IMR-90 (cell line): Measurements from ENCODE around the gene MLH1. TPM values are rescaled to one million over a fixed set of nuclear protein-coding genes. Genes with fewer than 3 reads are reported as not detected.

Source experiments
- ATAC-seq: fragments of 200-7000 bp; cut with Tn5 transposase; 2 replicates; pipeline ENCODE4 v1.9.1; 2020; ENCODE audit warnings: low read depth, mild to moderate bottlenecking, moderate library complexity
- BruUV-seq: library from RNA; stranded (reverse); fragments of 400-500 nt; replicated peaks from 2 replicates; lab custom pipeline; 2021; lab: Mats Ljungman, UMichigan
- CTCF ChIA-PET: fragments of 300-600 bp; formaldehyde crosslinking; extraction: SDS; loops from one replicate; lab custom pipeline; 2021; ENCODE audit warnings: antibody characterized with exemption; lab: Yijun Ruan, JAX
- POLR2A ChIA-PET: fragments of 300-600 bp; sonication (Branson Sonifier 250); formaldehyde crosslinking; loops from one replicate; lab custom pipeline; 2022; ENCODE audit warnings: antibody characterized with exemption; ENCODE audit not compliant: unreplicated experiment; lab: Charles Lee
- DNase-seq: peaks from one replicate; pipeline ENCODE4 v3.0.0; 2013
- H2AFZ ChIP-seq: replicated peaks from 2 replicates; pipeline ENCODE3; 2013; ENCODE audit warnings: low read length, mild to moderate bottlenecking; ENCODE audit not compliant: poor library complexity
- H2AK5ac ChIP-seq: 2 replicates; pipeline ENCODE4 v1.6.1; 2013; ENCODE audit warnings: low read depth, low read length, inconsistent platforms
- H2AK9ac ChIP-seq: replicated peaks from 2 replicates; pipeline ENCODE3; 2013; ENCODE audit warnings: mild to moderate bottlenecking, low read depth, low read length, moderate library complexity; ENCODE audit not compliant: poor library complexity
- H2BK120ac ChIP-seq: 2 replicates; pipeline ENCODE4 v1.6.1; 2013; ENCODE audit warnings: low read depth, low read length, inconsistent platforms
- H2BK15ac ChIP-seq: 3 replicates; pipeline ENCODE4 v1.6.1; 2013; ENCODE audit warnings: low read depth, low read length, inconsistent platforms
- H2BK20ac ChIP-seq: 2 replicates; pipeline ENCODE4 v1.6.1; 2013; ENCODE audit warnings: low read depth, mild to moderate bottlenecking, inconsistent platforms, low read length, moderate library complexity
- H2BK5ac ChIP-seq: 2 replicates; pipeline ENCODE4 v1.6.1; 2013; ENCODE audit warnings: mild to moderate bottlenecking, low read depth, low read length, inconsistent platforms; ENCODE audit not compliant: poor library complexity, severe bottlenecking
- H3K14ac ChIP-seq: replicated peaks from 2 replicates; pipeline ENCODE4 v1.6.1; 2013; ENCODE audit warnings: low read depth, low read length, inconsistent platforms
- H3K18ac ChIP-seq: 2 replicates; pipeline ENCODE4 v1.6.1; 2013; ENCODE audit warnings: low read depth, low read length, control low read depth
- H3K23ac ChIP-seq: 2 replicates; pipeline ENCODE4 v1.6.1; 2013; ENCODE audit warnings: low read depth, low read length, inconsistent platforms
- H3K27ac ChIP-seq: 2 replicates; pipeline ENCODE4 v1.5.1; 2013; ENCODE audit warnings: mild to moderate bottlenecking, control low read depth, low read length; ENCODE audit not compliant: insufficient read depth
- H3K27me3 ChIP-seq: 2 replicates; pipeline ENCODE4 v1.6.1; 2013; ENCODE audit warnings: low read length; ENCODE audit not compliant: control insufficient read depth, insufficient read depth
- H3K36me3 ChIP-seq: 2 replicates; pipeline ENCODE4 v1.6.1; 2013; ENCODE audit warnings: low read length, mixed read lengths; ENCODE audit not compliant: control insufficient read depth, insufficient read depth
- H3K4ac ChIP-seq: 2 replicates; pipeline ENCODE4 v1.6.1; 2013; ENCODE audit warnings: low read depth, low read length, inconsistent platforms
- H3K4me1 ChIP-seq: 2 replicates; pipeline ENCODE4 v1.6.1; 2013; ENCODE audit warnings: low read length, mixed read lengths; ENCODE audit not compliant: control insufficient read depth, insufficient read depth
- H3K4me2 ChIP-seq: 2 replicates; pipeline ENCODE4 v1.6.1; 2013; ENCODE audit warnings: low read depth, mild to moderate bottlenecking, control low read depth, low read length, moderate library complexity
- H3K4me3 ChIP-seq: 2 replicates; pipeline ENCODE4 v1.5.1; 2013; ENCODE audit warnings: low read depth, mild to moderate bottlenecking, control low read depth, low read length, moderate library complexity; ENCODE audit not compliant: insufficient read depth
- H3K56ac ChIP-seq: 2 replicates; pipeline ENCODE4 v1.6.1; 2013; ENCODE audit warnings: low read length, inconsistent platforms; ENCODE audit not compliant: insufficient read depth; ENCODE audit errors: extremely low read depth
- H3K79me1 ChIP-seq, 2 experiments: 2 replicates each; pipeline ENCODE4 v1.6.1; 2013; ENCODE audit warnings: low read length in 2 of 2, inconsistent platforms in 1 of 2, low read depth in 1 of 2
- H3K9ac ChIP-seq: 2 replicates; pipeline ENCODE4 v1.6.1; 2013; ENCODE audit warnings: low read depth, low read length, control low read depth
- H3K9me1 ChIP-seq: 2 replicates; pipeline ENCODE4 v1.6.1; 2013; ENCODE audit warnings: low read length, inconsistent platforms; ENCODE audit not compliant: insufficient read depth
- H3K9me3 ChIP-seq: 2 replicates; pipeline ENCODE4 v1.6.1; 2013; ENCODE audit warnings: low read length; ENCODE audit not compliant: control insufficient read depth, insufficient read depth
- H4K20me1 ChIP-seq: 2 replicates; pipeline ENCODE4 v1.6.1; 2013; ENCODE audit warnings: low read length, inconsistent platforms; ENCODE audit not compliant: insufficient read depth
- H4K5ac ChIP-seq: 2 replicates; pipeline ENCODE4 v1.6.1; 2013; ENCODE audit warnings: mild to moderate bottlenecking, low read depth, low read length, control low read depth
- H4K8ac ChIP-seq, 2 experiments: 2 replicates each; pipeline ENCODE4 v1.6.1; 2013; ENCODE audit warnings: low read depth in 2 of 2, low read length in 2 of 2, control low read depth in 1 of 2, inconsistent platforms in 1 of 2
- H4K91ac ChIP-seq: 2 replicates; pipeline ENCODE4 v1.6.1; 2013; ENCODE audit warnings: low read depth, low read length, inconsistent platforms; ENCODE audit not compliant: insufficient read depth
- BHLHE40 ChIP-seq: fragments of 150-350 bp; IDR thresholded peaks from 2 replicates; pipeline ENCODE4 v1.6.1; 2016; ENCODE audit warnings: mild to moderate bottlenecking, low read depth, low read length
- CEBPB ChIP-seq: IDR thresholded peaks from 2 replicates; pipeline ENCODE4 v1.6.1; 2012; ENCODE audit warnings: low read depth, low read length, improper control_type of control experiment
- CHD1 ChIP-seq: IDR thresholded peaks from 2 replicates; pipeline ENCODE4 v1.6.1; 2012; ENCODE audit warnings: low read depth, low read length, improper control_type of control experiment
- FOS ChIP-seq: fragments of 150-350 bp; IDR thresholded peaks from 2 replicates; pipeline ENCODE4 v1.6.1; 2016; ENCODE audit warnings: low read depth, low read length
- MAFK ChIP-seq: IDR thresholded peaks from 2 replicates; pipeline ENCODE4 v1.6.1; 2012; ENCODE audit warnings: low read depth, low read length, improper control_type of control experiment
- MAZ ChIP-seq: IDR thresholded peaks from 2 replicates; pipeline ENCODE4 v1.6.1; 2012; ENCODE audit warnings: low read depth, mild to moderate bottlenecking, low read length, improper control_type of control experiment, moderate library complexity, borderline replicate concordance
- MXI1 ChIP-seq: IDR thresholded peaks from 2 replicates; pipeline ENCODE4 v1.6.1; 2012; ENCODE audit warnings: low read depth, mild to moderate bottlenecking, low read length, moderate library complexity, borderline replicate concordance
- NFE2L2 ChIP-seq: fragments of 150-350 bp; IDR thresholded peaks from 2 replicates; pipeline ENCODE4 v1.6.1; 2016; ENCODE audit warnings: low read depth, mild to moderate bottlenecking, low read length
- POLR2A ChIP-seq: IDR thresholded peaks from 2 replicates; pipeline ENCODE4 v1.6.1; 2012; ENCODE audit warnings: mild to moderate bottlenecking, low read depth, low read length
- RAD21 ChIP-seq: IDR thresholded peaks from 2 replicates; pipeline ENCODE4 v1.6.1; 2012; ENCODE audit warnings: low read length, improper control_type of control experiment
- RCOR1 ChIP-seq: IDR thresholded peaks from 2 replicates; pipeline ENCODE4 v1.6.1; 2012; ENCODE audit warnings: mild to moderate bottlenecking, low read length, improper control_type of control experiment; ENCODE audit not compliant: insufficient replicate concordance
- RFX5 ChIP-seq: IDR thresholded peaks from 2 replicates; pipeline ENCODE4 v1.8.0; 2012; ENCODE audit warnings: low read depth, mild to moderate bottlenecking, low read length, moderate library complexity
- SMC3 ChIP-seq: fragments of 150-350 bp; IDR thresholded peaks from 2 replicates; pipeline ENCODE4 v1.6.1; 2016; ENCODE audit warnings: low read depth, mild to moderate bottlenecking, antibody characterized with exemption, low read length, moderate library complexity
- WGBS, 2 experiments: methylation state at CpG; one replicate each; pipeline versions ENCODE4 v1.1.5 to v1.1.7; 2013; ENCODE audit warnings: missing lambda C conversion rate in 2 of 2; ENCODE audit not compliant: insufficient read length in 1 of 2; ENCODE audit errors: extremely low coverage in 2 of 2; 5-methylcytosine and 5-hydroxymethylcytosine counted together
- dilution Hi-C: fragments of 300-500 bp; cut with HindIII; formaldehyde crosslinking; loops from one replicate; pipeline ENCODE4 v1.14.3; 2018; ENCODE audit warnings: low sequenced_read_pairs; ENCODE audit not compliant: unreplicated experiment
- in situ Hi-C: fragments of 300-500 bp; cut with MboI; formaldehyde crosslinking; loops from 3 replicates; pipeline ENCODE4 v1.14.3; 2019; ENCODE audit warnings: low sequenced_read_pairs, inconsistent platforms, mixed read lengths
- intact Hi-C: fragments of 100-400 bp; cut with micrococcal nuclease; formaldehyde crosslinking; loops from 2 replicates; pipeline ENCODE4 v1.10.0; 2022
- polyA plus RNA-seq, 3 experiments: library from polyadenylated mRNA; depleted of rRNA; stranded (reverse); fragments of >200 nt; gene quantifications; 2 replicates each; pipeline ENCODE4 v1.2.3, GENCODE V29; 2012; ENCODE audit warnings: low replicate concordance in 1 of 3
- total RNA-seq: library from RNA; depleted of rRNA; stranded (reverse); fragments of >200 nt; gene quantifications from 2 replicates; pipeline ENCODE4 v1.2.3, GENCODE V29; 2012
- TF ChIP-seq, protein P1 (sequence below): conservative IDR thresholded peaks from 2 replicates; pipeline ENCODE4 v1.5.1; 2012; ENCODE audit warnings: mild to moderate bottlenecking, low read depth, low read length, improper control_type of control experiment
- TF ChIP-seq, protein P2 (sequence below): fragments of 150-350 bp; IDR thresholded peaks from 2 replicates; pipeline ENCODE4 v1.6.1; 2017; ENCODE audit warnings: mild to moderate bottlenecking, antibody characterized with exemption, low read length, low read depth
- TF ChIP-seq, protein P3 (sequence below): fragments of 150-350 bp; IDR thresholded peaks from 2 replicates; pipeline ENCODE4 v1.6.1; 2016; ENCODE audit warnings: low read depth, mild to moderate bottlenecking, low read length, moderate library complexity, borderline replicate concordance

MLH1 gene
- total and polyA plus RNA-seq, 2 of the 4 experiments (the other 2 are of a cell fraction) = 30.2 to 54.1 TPM

DNA sequence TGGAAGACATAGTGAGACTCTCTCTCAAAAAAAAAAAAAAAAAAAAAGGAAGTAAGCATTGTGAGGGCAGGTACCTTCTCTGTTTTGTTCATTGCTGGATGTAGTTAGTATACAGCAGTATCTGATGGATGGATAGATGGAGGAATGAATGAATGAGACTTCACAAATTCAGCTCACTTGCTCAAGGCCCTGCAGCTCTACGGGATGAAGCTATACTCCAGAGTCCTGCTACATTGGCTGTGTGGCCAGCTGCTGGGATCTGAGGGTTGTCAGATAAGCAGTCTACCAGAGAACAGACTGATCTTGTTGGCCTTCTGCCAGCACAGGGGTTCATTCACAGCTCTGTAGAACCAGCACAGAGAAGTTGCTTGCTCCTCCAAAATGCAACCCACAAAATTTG, 35.0 kb downstream of the MLH1 start:
- H4K5ac ChIP-seq = no peak overlapping the region
- no peak overlapping the region for H3K18ac ChIP-seq
- no peaks in the 10 kb centered on the region for H3K9me3 ChIP-seq
- H4K20me1 ChIP-seq = no peaks in the 10 kb centered on the region
- no peak overlapping the region for H3K56ac ChIP-seq
- H4K91ac ChIP-seq = no peak overlapping the region
- no peak overlapping the region for H3K4me2 ChIP-seq
- H3K27me3 ChIP-seq = no peaks in the 10 kb centered on the region
- DNase-seq (no peak), ATAC-seq (no peak)
- H3K9ac ChIP-seq = no peak overlapping the region
- dilution Hi-C loops = no loop called here
- H2BK20ac ChIP-seq = no peak overlapping the region
- H3K79me1 ChIP-seq = peaks cover 9 to 29% of the 10 kb centered on the region in 2 experiments; a peak in 2 of 4 replicates
- in situ Hi-C loops = loop anchor here (10.0 kb wide), 1 partner anchor 186 kb away; no protein-coding TSS in a partner anchor
- H3K23ac ChIP-seq = no peak overlapping the region
- H2BK120ac ChIP-seq = no peak overlapping the region
- intact Hi-C loops = no loop called here
- H3K9me1 ChIP-seq = peaks cover 3% of the 10 kb centered on the region; the same call in 1 of the 2 replicates
- ChIA-PET POLR2A (interaction anchor here (0.6 kb wide), 1 partner anchor 126 kb away, joined by 3 read pairs; no protein-coding TSS in a partner anchor), CTCF (interaction anchor here (0.7 kb wide), 1 partner anchor 109 kb away, joined by 3 read pairs; no protein-coding TSS in a partner anchor)
- peaks cover 4% of the 10 kb centered on the region for H3K4me1 ChIP-seq
- WGBS, 2 experiments = no CpG with 5 or more reads among the region's 1 CpG
- no peak overlapping the region for H3K14ac ChIP-seq
- H4K8ac ChIP-seq = no peak overlapping the region
- H3K4ac ChIP-seq = no peak overlapping the region
- no peak overlapping the region for H2BK5ac ChIP-seq
- no TSS peak for BruUV-seq
- H2AFZ ChIP-seq = no peak overlapping the region
- H3K4me3 ChIP-seq = no peak overlapping the region
- no peak overlapping the region for H2AK5ac ChIP-seq
- H3K36me3 ChIP-seq = peaks cover 32% of the 10 kb centered on the region
- no peak overlapping the region for H2AK9ac ChIP-seq
- TF ChIP-seq, protein P1, sequence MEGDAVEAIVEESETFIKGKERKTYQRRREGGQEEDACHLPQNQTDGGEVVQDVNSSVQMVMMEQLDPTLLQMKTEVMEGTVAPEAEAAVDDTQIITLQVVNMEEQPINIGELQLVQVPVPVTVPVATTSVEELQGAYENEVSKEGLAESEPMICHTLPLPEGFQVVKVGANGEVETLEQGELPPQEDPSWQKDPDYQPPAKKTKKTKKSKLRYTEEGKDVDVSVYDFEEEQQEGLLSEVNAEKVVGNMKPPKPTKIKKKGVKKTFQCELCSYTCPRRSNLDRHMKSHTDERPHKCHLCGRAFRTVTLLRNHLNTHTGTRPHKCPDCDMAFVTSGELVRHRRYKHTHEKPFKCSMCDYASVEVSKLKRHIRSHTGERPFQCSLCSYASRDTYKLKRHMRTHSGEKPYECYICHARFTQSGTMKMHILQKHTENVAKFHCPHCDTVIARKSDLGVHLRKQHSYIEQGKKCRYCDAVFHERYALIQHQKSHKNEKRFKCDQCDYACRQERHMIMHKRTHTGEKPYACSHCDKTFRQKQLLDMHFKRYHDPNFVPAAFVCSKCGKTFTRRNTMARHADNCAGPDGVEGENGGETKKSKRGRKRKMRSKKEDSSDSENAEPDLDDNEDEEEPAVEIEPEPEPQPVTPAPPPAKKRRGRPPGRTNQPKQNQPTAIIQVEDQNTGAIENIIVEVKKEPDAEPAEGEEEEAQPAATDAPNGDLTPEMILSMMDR = no peak
- no peak for TF ChIP-seq MAZ
- no peak for TF ChIP-seq CHD1
- TF ChIP-seq NFE2L2 = no peak
- TF ChIP-seq MXI1 = no peak
- TF ChIP-seq FOS = no peak
- no peak for TF ChIP-seq SMC3
- no peak for TF ChIP-seq RCOR1
- TF ChIP-seq BHLHE40 = no peak
- TF ChIP-seq, protein P2, sequence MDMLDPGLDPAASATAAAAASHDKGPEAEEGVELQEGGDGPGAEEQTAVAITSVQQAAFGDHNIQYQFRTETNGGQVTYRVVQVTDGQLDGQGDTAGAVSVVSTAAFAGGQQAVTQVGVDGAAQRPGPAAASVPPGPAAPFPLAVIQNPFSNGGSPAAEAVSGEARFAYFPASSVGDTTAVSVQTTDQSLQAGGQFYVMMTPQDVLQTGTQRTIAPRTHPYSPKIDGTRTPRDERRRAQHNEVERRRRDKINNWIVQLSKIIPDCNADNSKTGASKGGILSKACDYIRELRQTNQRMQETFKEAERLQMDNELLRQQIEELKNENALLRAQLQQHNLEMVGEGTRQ = no peak
- TF ChIP-seq RAD21 = no peak
- TF ChIP-seq POLR2A = no peak
- TF ChIP-seq MAFK = no peak
- no peak for TF ChIP-seq RFX5
- TF ChIP-seq, protein P3, sequence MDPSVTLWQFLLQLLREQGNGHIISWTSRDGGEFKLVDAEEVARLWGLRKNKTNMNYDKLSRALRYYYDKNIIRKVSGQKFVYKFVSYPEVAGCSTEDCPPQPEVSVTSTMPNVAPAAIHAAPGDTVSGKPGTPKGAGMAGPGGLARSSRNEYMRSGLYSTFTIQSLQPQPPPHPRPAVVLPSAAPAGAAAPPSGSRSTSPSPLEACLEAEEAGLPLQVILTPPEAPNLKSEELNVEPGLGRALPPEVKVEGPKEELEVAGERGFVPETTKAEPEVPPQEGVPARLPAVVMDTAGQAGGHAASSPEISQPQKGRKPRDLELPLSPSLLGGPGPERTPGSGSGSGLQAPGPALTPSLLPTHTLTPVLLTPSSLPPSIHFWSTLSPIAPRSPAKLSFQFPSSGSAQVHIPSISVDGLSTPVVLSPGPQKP = no peak
- no peak for TF ChIP-seq CEBPB
- no peak overlapping the region for H3K27ac ChIP-seq
- no peak overlapping the region for H2BK15ac ChIP-seq
